BE2C (cell line): Measurements from ENCODE around the gene KCNK4.

ENCODE experiments used
- DNase-seq: peaks from one replicate; pipeline ENCODE4 v3.0.0-alpha.2; 2020
- H3K27me3 ChIP-seq: fragments of 250-450 bp; sonication (Bioruptor Pico); 2 replicates; pipeline ENCODE4 v1.5.1; 2020; ENCODE audit warnings: mild to moderate bottlenecking
- H3K36me3 ChIP-seq: fragments of 250-450 bp; sonication (Bioruptor Pico); 2 replicates; pipeline ENCODE4 v1.5.1; 2020; ENCODE audit warnings: mild to moderate bottlenecking
- H3K4me1 ChIP-seq: fragments of 250-450 bp; sonication (Bioruptor Pico); 2 replicates; pipeline ENCODE4 v1.5.1; 2020
- H3K4me3 ChIP-seq: 2 replicates; pipeline ENCODE4 v1.5.1; 2011; ENCODE audit warnings: low read depth, low read length
- H3K9me3 ChIP-seq: fragments of 250-450 bp; sonication (Bioruptor Pico); 2 replicates; pipeline ENCODE4 v1.5.1; 2020
- CTCF ChIP-seq: IDR thresholded peaks from 2 replicates; pipeline ENCODE4 v1.5.1; 2012; ENCODE audit warnings: mild to moderate bottlenecking, low read depth, low read length

The KCNK4 gene

GRCh38 chr11:64256300-64256699 is 34.8 kb upstream of the KCNK4 start:
- no peak overlapping the region for H3K4me3 ChIP-seq
- no peaks in the 10 kb centered on the region for H3K27me3 ChIP-seq
- no peak for TF ChIP-seq CTCF
- no peak for DNase-seq
- H3K4me1 ChIP-seq: no peaks in the 10 kb centered on the region
- H3K9me3 ChIP-seq: no peaks in the 10 kb centered on the region
- H3K36me3 ChIP-seq: peaks cover 3% of the 10 kb centered on the region; the same call in 1 of the 2 replicates

- H3K36me3 ChIP-seq: peaks cover 3% of the 10 kb centered on the region
- no peak for DNase-seq
- H3K9me3 ChIP-seq: no peaks in the 10 kb centered on the region
- no peaks in the 10 kb centered on the region for H3K27me3 ChIP-seq
- H3K4me3 ChIP-seq: no peak overlapping the region
- TF ChIP-seq CTCF: no peak
- peaks cover 7% of the 10 kb centered on the region for H3K4me1 ChIP-seq
These were observed 32.7 kb upstream of the KCNK4 start for GRCh38 chr11:64258356-64258755.

- no peaks in the 10 kb centered on the region for H3K27me3 ChIP-seq
- no peak for DNase-seq
- no peaks in the 10 kb centered on the region for H3K9me3 ChIP-seq
- H3K4me3 ChIP-seq: no peak overlapping the region
- peaks cover 14% of the 10 kb centered on the region for H3K4me1 ChIP-seq
- H3K36me3 ChIP-seq: peaks cover 3% of the 10 kb centered on the region
- TF ChIP-seq CTCF: no peak
These were observed 32.1 kb upstream of the KCNK4 start for GRCh38 chr11:64258946-64259532.

- no peaks in the 10 kb centered on the region for H3K27me3 ChIP-seq
- peaks cover 3% of the 10 kb centered on the region for H3K36me3 ChIP-seq
- H3K4me1 ChIP-seq: peaks cover 16% of the 10 kb centered on the region
- TF ChIP-seq CTCF: no peak
- H3K9me3 ChIP-seq: no peaks in the 10 kb centered on the region
- DNase-seq: no peak
- H3K4me3 ChIP-seq: no peak overlapping the region
These were observed 31.5 kb upstream of the KCNK4 start for GRCh38 chr11:64259533-64260067.

GRCh38 chr11:64260147-64260708 is 30.9 kb upstream of the KCNK4 start:
- H3K36me3 ChIP-seq: peaks cover 3% of the 10 kb centered on the region
- no peaks in the 10 kb centered on the region for H3K27me3 ChIP-seq
- no peak for DNase-seq
- no peak overlapping the region for H3K4me3 ChIP-seq
- H3K4me1 ChIP-seq: peaks cover 16% of the 10 kb centered on the region
- H3K9me3 ChIP-seq: no peaks in the 10 kb centered on the region
- no peak for TF ChIP-seq CTCF

GRCh38 chr11:64261556-64262080 is 29.5 kb upstream of the KCNK4 start:
- Histone ChIP-seq H3K4me1 (peaks cover 16% of the 10 kb centered on the region), H3K36me3 (peaks cover 6% of the 10 kb centered on the region), H3K9me3 (no peaks in the 10 kb centered on the region), H3K4me3 (no peak overlapping the region), H3K27me3 (no peaks in the 10 kb centered on the region)
- TF ChIP-seq CTCF: no peak
- no peak for DNase-seq
